ENCODE measurements around the gene TADA3. TPM values are rescaled to one million over a fixed set of nuclear protein-coding genes. Genes with fewer than 3 reads are reported as not detected.
A peak's percentile ranks its signal among the peaks of the same experiment; 100 is the strongest.

The TADA3 gene
- total RNA-seq, 1 donor from 2014 or later, result 54.3 TPM

GRCh38 chr3:9812870-9813483 is 20.7 kb upstream of the TADA3 start:
- TF ChIP-seq CTCF (conservative IDR thresholded peaks at IDR 0.05), result no peak
- Mint-ChIP-seq H3K36me3 (no peaks in the 10 kb centered on the region), H3K4me1 (ENCODE audit: unreplicated experiment) (peaks cover 28% of the 10 kb centered on the region), H3K4me3 (no peak overlapping the region), H3K27me3 (no peaks in the 10 kb centered on the region), H3K27ac (no peak overlapping the region), H3K9me3 (no peaks in the 10 kb centered on the region)
- DNase-seq (ENCODE audit: extremely low spot score, unreplicated experiment), result no peak

GRCh38 chr3:9810846-9811245 is 18.6 kb upstream of the TADA3 start:
- H3K27ac Mint-ChIP-seq, result peak overlapping the region; percentile 70
- no peak for TF ChIP-seq CTCF (conservative IDR thresholded peaks at IDR 0.05)
- H3K4me3 Mint-ChIP-seq, result peak overlapping the region; percentile 78
- H3K36me3 Mint-ChIP-seq, result no peaks in the 10 kb centered on the region
- DNase-seq (ENCODE audit: extremely low spot score, unreplicated experiment), result no peak
- peaks cover 33% of the 10 kb centered on the region for H3K4me1 Mint-ChIP-seq (ENCODE audit: unreplicated experiment)
- no peaks in the 10 kb centered on the region for H3K9me3 Mint-ChIP-seq
- H3K27me3 Mint-ChIP-seq, result no peaks in the 10 kb centered on the region

- Mint-ChIP-seq H3K27ac (peak overlapping the region; percentile 70), H3K4me3 (peak overlapping the region; percentile 78), H3K36me3 (no peaks in the 10 kb centered on the region), H3K27me3 (no peaks in the 10 kb centered on the region), H3K4me1 (ENCODE audit: unreplicated experiment) (peaks cover 33% of the 10 kb centered on the region), H3K9me3 (no peaks in the 10 kb centered on the region)
- no peak for TF ChIP-seq CTCF (conservative IDR thresholded peaks at IDR 0.05)
- no peak for DNase-seq (ENCODE audit: extremely low spot score, unreplicated experiment)
Observed at GRCh38 chr3:9810433-9810770, 18.1 kb upstream of the TADA3 start.

- H3K4me1 Mint-ChIP-seq (ENCODE audit: unreplicated experiment), result peaks cover 33% of the 10 kb centered on the region
- H3K36me3 Mint-ChIP-seq, result no peaks in the 10 kb centered on the region
- H3K27me3 Mint-ChIP-seq, result no peaks in the 10 kb centered on the region
- H3K9me3 Mint-ChIP-seq, result no peaks in the 10 kb centered on the region
- H3K27ac Mint-ChIP-seq, result peak within 1 kb of the TSS; percentile 88
- H3K4me3 Mint-ChIP-seq, result peak within 1 kb of the TSS; percentile 90
- DNase-seq (ENCODE audit: extremely low spot score, unreplicated experiment), result peak; percentile 80
- peak; percentile 28 for TF ChIP-seq CTCF (conservative IDR thresholded peaks at IDR 0.05)
Observed at GRCh38 chr3:9809615-9810432, 17.6 kb upstream of the TADA3 start, which contains the start of gene TTLL3. Gene TTLL3, plus strand, starts transcription at chr3:9810262. Its CDS starts 400 bp downstream, at chr3:9810662.

GRCh38 chr3:9809239-9809614 is 17.0 kb upstream of the TADA3 start:
- no peak for DNase-seq (ENCODE audit: extremely low spot score, unreplicated experiment)
- Mint-ChIP-seq H3K27ac (peak overlapping the region; percentile 88), H3K4me1 (ENCODE audit: unreplicated experiment) (peaks cover 33% of the 10 kb centered on the region), H3K4me3 (peak overlapping the region; percentile 90), H3K9me3 (no peaks in the 10 kb centered on the region), H3K36me3 (peaks cover 5% of the 10 kb centered on the region), H3K27me3 (no peaks in the 10 kb centered on the region)
- no peak for TF ChIP-seq CTCF (conservative IDR thresholded peaks at IDR 0.05)

All from type B pancreatic cell (in vitro differentiated cells).